Measurements from ENCODE around the gene DKK2.

Gene DKK2, protein sequence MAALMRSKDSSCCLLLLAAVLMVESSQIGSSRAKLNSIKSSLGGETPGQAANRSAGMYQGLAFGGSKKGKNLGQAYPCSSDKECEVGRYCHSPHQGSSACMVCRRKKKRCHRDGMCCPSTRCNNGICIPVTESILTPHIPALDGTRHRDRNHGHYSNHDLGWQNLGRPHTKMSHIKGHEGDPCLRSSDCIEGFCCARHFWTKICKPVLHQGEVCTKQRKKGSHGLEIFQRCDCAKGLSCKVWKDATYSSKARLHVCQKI

DNA sequence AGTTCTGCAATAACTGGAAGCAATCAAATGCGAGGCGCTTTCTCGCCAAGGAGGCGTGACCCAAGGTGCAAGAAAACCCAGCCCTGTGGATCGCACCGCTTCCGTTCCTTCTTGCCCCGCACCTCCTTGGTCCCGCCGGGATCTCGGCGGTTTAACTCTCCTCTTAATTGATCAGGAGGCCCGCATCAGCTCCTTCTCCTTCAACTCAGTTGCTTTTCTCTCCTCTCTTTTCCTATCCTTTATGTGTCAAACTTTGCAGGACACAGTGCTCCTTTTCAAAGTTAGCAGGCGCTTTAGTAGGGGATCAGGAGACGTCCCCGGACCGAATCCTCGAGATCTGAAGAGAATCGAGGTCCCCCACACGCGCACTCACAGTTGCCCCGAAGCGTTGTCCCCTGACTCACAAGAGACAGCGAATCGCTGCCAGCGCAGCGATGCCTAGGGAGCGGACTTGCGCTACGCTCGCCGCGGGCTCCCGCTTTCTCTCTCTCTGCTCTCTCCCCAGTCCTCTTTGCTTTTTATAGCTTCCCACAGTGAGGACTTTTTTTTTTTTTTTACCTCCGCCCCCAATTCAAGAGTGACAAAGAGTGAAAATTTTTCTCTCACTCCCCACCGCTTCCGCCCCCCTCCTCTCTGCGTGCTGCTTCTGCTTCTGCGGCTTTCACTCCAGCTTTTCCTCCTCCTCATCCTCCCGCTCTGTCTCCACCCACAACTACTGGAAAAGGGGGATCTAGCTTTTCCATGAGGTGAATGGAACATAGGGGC lies at the start of gene DKK2:
Gene DKK2 (minus strand): TSS at position 495 of the 765 bp plus-strand sequence. CDS start 722 bp downstream, outside the sequence.
- no peak for DNase-seq (ENCODE audit: low read depth)

DNA sequence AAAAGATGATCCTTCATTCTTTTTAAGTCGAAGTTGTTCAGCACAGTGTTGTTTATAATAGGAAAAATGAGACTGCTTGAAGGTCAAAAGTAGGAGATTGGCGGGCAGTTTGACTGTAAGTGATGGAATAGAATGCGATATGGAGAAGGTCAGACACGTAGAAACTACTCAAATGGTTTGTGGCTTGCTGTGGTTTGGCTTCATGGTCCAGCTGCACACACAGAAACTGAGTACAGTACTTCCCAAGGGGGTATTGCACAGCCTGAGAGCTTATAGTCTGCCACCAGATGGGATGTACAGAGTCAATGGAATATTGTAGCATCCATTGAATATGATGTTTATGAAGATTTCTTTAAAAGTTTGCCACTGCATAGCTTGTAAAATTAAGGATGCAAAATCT lies 41.1 kb upstream of the DKK2 start:
- DNase-seq (ENCODE audit: low read depth), result no peak

DNA sequence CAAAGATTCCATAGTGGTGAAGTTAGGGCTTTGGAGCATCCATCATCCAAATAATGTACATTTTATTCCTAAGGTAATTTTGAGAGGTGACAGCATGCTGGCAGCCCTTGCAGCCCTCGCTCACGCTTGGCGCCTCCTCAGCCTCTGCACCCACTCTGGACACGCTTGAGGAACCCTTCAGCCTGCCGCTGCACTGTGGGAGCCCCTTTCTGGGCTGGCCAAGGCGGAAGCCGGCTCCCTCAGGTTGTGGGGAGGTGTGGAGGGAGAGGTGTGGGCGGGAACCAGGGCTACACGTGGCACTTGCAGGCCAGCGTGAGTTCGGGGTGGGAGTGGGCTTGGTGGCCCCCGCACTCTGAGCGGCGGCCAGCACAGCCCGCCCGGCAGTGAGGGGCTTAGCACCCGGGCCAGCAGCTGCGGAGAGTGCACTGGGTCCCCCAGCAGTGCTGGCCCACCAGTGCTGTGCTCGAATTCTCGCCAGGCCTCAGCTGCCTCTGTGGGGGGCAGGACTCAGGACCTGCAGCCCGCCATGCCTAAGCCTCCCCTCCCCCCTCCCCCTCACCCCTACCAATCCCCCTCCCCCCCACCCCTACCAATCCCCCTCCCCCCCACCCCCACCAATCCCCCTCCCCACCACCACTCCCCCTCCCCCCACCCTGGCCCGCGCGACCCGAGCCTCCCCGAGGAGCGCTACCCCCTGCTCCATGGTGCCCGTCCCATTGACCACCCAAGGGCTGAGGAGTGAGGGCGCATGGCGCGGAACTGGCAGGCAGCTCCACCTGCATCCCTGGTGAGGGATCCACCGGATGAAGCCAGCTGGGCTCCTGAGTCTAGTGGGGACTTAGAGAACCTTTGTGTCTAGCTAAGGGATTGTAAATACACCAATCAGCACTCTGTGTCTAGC lies 37.0 kb upstream of the DKK2 start:
- no peak for DNase-seq (ENCODE audit: low read depth)

DNA sequence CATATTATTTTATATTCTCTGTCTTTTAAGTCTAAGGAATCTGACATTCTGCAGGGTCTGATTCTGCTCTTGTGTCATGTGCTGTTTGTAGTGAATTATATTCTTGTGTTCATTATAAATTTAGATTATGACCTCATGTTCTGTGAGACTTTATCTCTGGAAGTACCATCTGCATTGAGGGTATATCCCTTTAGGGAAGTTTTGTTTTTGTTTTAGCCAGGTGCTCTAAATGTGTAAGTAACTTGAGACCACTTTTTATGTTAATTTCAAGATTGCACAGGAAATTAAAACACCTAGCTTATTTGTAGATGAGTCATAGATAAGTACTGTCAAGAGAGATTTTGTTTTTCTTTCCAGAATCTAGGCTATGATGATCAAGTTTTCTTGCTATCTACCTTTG lies 35.0 kb upstream of the DKK2 start:
- DNase-seq (ENCODE audit: low read depth), result no peak

DNA sequence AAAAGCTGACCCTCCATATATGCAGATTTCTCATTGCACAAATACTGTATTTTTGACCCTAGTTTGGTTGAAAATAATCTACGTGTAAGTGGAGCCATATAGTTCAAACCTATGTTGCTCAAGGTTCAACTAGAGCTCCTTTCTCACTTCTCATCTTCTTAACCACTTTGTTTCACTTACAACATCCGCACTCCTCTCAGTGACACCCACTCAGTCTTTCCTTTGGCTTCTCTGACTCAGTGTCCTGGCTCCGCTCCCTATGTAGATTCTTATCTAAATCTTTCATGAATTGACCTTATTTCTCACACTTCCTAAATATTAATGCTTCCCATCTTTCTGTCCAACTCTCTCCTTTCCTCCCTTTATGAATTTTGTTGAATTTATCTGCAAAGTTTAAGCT lies 32.9 kb upstream of the DKK2 start:
- no peak for DNase-seq (ENCODE audit: low read depth)

DNA sequence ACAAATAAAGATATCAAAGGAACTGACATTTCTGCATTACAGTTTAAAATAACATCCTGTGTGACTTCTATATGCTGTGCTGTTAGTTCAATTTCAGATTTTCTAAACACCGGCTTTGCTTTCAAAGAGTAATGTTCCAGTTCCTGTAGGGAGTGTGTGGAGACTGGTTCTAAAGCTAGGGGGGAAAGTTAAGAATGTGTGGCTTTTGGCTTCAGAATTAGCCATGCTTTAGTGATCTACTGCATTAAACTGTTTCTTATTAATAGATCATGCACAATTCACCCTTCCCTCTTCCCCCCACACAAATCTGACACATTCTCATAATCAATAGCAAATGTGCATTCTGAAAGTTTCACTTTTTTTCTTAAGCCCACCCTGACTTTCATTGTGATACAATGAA lies 32.0 kb upstream of the DKK2 start:
- DNase-seq (ENCODE audit: low read depth), result no peak

DNA sequence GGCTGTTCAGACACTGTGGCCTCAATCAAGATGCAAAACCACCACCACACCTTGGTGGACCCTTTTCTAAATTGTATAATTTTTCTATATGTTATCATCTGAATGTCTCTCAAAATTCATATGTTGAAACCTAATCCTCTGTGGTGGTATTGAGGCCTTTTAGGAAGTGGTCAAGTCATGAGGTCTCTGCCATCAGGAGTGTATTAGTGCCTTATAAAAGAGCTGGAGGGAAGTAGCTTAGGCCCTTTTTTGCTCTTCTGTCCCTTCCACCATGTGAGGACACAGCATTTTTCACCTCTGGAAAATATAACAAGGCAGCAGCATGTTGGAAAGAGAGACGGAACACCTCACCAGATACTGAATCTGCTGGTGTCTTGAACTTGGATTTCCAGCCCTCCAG lies 30.5 kb upstream of the DKK2 start:
- DNase-seq (ENCODE audit: low read depth), result no peak

DNA sequence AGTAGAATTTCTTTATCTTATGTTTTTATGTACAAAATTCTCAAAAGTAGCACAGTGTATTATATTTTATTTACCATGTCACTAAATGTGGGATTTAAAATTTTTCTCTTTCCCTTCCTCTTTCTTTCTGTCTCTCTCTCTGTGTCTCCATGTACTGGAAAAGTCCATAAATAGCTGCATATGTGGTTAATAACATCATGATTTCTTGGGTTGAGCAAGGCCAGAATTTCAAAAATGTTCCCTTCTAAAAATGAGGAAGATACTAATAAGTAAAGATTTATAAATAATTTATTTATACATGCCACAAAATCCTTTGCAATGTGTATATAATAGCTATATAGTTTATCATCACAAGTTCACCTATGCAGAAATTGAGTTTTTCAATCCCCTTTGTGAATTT lies 29.1 kb upstream of the DKK2 start:
- no peak for DNase-seq (ENCODE audit: low read depth)

DNA sequence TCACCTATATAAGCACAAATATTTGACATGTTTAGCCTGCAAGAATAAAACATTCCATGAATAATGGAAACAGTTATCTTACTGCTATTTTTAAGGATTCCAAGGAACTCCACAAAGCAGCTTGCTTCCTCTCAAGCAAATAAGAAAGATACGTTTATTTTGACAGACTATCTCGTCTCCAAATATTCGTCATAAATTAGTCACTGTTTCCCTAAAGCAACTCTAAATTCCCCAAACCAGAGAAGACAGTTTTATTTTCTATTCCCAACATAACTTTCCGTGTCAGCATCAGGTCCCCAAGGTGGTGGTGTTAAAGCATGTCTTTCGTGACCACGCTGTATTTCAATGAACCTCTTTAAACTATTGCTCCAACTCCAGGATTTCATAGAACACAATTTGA lies 24.3 kb upstream of the DKK2 start:
- DNase-seq (ENCODE audit: low read depth), result no peak

DNA sequence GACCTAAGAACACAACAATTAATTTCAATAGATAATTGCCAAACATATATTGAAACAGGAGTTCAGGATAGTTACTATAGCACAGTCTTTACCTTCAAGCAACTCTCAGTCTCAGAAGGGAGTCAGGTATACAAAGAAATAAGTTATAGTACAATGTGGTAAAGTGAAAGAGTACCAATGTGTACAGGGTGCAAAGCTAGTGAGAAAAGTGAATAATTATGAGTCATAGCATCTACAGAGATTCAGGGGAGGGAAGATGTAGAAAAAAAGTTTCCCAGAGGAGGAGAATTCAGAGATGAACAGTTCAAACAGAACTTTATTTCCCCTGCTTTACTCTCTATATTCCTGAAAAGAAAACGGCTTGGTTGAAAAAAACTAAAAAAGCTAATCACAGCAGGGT lies 22.7 kb upstream of the DKK2 start:
- DNase-seq (ENCODE audit: low read depth), result no peak

DNA sequence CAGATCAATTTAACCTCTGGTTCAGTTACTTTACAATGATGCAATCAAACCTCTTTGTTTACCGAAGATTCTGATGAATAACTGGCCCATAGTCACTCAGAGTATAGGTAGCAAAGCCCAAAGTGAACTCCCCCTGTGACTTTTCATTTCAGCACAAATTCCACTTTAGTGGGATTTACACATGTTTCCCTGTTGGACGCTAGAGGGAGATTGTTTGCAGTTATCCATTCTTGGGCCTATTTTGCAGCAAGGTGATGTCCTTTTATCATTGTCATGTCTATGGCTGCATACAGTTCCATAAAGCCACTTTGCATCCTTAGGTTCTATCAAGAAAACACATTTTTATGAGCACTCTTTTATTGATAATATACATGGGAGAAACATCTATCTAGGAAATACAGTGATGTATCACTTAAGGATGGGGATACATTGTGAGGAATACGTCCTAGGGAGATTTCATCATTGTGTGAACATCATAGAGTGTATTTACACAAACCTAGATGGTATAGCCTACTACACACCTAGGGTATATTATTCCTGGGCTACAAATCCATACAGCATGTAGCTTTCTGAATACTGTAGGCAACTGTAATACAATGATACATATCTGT lies 14.5 kb upstream of the DKK2 start:
- no peak for DNase-seq (ENCODE audit: low read depth)

DNA sequence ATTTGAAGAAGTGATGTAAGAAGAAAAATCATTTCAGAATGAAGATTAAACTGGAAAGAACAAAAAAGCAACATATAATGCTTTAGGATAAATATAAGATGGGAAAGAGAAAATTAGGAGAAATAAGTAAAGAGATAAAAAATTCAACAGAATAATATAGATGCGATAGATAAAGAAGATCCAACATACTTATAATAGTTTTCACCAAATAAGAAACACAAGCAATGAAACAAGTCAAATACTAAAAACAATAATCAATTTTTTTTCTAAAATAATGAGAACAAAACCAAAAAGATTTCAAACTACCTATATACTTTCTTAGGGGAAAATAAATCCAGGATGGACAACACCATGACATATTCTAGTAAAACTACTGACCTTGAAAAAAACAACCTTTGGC lies 10.1 kb upstream of the DKK2 start:
- DNase-seq (ENCODE audit: low read depth), result no peak

DNA sequence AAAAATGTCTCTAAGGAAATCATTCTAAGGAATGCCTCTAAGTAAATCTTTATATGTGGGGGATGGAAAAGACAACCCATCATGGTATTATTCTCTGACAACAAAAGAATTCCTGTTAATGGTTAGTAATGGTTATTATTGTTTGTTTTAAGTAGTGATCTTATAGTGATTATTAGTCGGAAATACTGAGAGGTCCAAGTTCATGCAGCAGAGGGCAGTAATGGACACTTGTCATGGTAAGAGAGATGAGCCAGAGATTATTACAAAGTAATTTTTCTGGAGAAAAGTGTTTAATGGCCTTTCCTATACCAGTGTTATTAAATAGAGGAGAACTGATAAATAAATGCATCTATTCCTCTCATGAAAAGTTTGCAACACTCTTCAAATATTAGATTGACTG lies 8.1 kb upstream of the DKK2 start:
- no peak for DNase-seq (ENCODE audit: low read depth)

DNA sequence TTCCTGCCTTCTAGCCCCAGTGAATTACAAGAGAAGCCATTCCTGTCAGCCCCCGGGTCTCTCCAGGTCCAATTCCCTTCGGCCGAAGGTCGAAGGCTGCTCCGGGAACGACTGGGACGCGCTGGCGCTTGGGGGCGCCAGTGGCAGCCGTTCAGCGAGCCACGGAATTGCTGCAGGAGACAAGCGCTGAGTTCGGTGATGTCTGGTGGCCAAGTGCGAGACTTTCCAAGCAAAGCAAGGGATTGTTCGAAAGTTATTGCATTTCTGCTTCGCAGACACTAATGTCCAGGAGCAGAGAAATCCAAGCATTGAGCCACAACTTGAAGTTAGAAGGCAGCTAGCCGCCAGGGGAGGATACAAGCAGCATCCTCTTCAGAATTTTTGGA lies 1.1 kb upstream of the DKK2 start:
- no peak for DNase-seq (ENCODE audit: low read depth)

DNA sequence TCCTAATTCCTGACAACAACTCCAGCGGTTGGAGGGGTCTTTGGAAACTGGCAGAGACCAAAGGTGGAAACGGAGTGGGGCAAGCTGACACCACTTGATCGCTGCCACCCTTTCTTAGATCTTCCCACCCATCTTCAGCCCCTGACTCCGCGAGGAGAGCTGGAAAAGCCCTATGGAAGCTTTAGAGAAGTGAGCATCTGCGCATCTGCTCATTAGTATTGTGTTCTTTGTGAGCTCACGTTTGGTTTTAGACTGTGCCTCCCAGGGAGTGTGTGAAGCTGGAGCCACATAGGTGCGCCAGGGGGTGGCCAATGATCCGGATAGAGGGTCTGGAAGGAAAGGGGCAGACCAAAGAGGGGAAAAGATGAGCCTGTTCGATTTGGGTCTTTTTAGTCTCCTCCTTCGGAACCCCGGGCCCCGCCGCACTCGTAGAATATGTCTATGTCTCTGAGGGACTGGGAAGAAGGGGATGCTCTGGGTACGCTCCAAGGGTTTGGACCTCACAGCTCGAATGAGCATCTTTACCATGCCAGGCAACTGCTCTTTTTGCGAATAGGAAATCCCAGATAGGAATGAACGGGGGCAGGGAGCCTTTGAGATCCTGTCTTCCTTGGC lies 578 bp upstream of the DKK2 start:
- DNase-seq (ENCODE audit: low read depth), result no peak

DNA sequence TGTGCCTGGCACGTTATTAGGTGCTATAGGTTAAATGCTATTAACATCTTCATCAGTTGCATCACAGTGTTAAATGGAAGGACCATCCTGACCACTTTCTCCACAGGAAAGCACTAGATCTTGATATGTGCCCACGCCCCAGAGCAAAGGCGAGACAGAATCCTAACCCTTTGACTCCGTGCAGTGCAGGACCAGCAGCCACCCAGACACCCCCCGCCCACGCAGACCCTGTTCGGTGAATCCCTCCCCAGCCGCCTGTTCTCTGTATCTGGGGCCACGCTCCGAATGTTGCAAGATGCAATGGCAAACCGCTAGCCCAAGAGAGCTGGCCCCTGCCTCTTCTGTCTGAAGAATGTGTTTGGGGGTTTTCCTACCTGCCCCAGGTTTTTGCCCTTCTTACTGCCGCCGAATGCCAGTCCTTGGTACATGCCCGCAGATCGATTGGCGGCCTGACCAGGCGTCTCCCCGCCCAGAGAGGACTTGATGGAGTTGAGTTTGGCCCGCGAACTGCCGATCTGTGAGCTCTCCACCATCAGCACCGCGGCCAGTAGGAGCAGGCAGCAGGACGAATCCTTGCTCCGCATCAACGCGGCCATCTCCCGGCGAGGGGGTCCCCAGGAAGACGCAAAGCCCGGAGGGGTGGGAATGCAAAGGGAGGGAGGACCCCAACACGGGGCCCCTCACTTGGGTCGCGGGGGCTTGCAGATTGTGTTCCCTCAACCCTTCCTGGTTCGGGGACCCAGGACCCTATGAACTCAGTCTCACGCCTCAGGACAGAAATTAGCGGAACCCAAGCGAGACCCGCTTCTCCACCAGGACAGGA lies 906 bp downstream of the DKK2 start:
- no peak for DNase-seq (ENCODE audit: low read depth)

DNA sequence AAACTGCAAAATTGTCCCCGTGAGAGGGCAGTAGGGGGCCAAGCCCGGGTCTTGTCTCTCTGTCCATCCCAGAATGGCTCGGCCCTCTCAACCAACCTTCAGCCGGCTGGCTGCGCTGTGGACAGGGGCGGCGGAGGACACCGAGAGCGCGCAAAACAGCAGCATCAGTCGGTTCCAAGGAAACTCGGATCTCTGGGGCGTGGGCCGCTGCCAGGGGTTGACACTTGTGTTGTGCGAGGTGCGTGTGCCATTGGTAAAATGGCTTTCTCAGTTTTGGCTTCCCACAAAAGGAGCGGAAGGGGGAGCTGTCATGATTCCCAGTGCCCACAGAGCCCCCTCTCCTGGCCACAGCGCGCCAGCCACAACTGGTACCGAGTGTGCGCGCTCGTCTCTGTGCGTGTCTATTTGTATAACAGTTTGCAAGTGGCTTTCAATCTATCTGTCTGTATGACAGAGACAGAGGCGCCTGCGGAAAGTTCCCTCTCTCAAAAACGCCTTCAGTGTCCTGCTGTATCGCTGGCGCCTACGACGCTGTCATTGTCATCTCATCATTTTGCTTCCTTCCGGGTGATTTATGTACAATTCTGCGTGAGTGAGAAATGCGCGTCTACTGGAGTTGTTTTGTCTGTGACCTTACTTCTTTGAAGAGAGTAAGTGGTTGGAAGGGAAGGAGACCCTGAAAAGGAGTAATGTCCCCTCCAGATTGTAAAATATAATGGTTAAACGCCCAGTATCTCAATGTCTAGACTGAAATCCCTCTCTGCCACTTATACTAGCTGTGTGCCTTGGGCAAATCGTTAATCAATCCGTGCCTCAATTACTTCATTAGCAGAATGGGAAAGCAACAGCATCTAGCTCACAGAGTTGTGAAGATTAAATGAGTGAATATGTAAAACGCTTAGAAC lies 1.8 kb downstream of the DKK2 start:
- DNase-seq (ENCODE audit: low read depth), result no peak

DNA sequence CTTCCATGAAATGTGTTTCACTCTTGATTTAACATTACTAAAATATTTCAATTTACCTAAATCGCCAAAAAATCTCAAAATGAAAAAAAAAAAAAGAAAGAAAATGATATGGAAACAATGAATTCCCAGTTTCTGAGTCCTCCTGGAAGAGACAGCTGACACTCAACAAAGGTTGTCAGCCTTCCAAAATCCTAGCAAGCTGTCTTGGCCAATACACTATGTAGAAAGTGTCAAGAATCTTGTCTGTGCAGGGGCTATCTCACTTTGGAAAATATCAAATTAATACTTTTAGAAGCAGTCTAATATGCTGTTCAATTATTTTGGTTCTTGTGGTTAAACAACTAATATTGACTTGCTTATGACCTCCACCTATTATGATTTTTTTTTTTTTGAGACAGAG lies 8.7 kb downstream of the DKK2 start:
- DNase-seq (ENCODE audit: low read depth), result no peak

DNA sequence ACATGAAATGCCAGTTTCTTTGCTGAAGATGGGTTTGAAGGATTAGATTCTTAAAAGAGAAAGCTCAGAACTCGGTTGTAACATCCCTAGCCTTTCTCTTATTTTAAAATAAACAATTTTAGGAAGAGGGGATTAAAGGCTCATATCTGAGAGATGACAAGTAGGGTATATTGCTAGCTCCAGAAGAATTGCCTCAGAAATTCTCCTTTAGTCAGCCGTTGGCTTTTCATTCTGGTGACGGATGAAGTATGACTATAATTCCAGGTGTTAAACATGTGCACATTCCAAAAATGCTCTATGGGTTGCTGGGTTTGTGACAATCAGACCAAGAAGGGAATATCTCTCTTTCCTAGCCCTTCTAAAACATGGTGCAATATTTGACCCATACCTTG lies 17.8 kb downstream of the DKK2 start:
- no peak for DNase-seq (ENCODE audit: low read depth)

Measured in T-helper 22 cell (primary cell).